ENCODE measurements around the gene TMEM233.

Gene TMEM233

DNA sequence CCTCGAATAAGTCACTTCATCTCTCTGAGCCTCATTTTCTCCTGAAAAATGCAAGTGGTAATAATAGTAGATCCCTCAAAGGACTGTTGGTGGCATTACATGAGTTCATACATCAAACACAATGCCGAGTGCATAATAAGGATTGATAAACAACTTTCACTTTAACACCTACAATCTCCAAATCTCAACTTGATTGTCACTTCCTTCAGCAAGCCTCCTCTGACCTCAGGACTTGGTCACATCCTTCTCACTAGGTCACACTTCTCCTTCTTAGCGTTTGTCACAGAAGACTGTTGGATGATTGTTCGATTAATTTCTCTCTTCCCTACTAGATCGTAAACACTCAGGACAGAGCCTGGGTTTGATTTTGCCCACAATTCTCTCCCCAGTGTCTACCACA lies 66.5 kb downstream of the TMEM233 start:
- DNase-seq: no peak

DNA sequence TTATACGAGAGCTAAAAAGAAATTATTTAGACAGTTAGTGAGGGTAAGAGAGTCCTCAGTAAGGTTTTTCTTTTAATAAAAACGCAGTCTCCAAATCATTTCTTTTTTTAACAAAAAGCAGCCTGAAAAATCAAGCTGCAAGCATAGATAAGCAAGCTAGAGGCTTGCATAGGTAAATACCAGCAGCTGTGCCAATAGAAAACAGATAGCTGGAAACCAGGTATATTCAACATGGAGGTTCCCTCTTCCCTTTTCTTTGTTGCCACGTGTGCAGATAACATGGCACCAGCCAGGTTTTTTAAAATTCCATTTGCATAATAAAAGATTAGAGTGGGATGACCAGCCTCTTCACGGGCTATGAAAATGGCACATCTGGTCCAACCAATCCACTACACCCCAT lies 68.3 kb downstream of the TMEM233 start:
- peak; percentile 12 for DNase-seq

DNA sequence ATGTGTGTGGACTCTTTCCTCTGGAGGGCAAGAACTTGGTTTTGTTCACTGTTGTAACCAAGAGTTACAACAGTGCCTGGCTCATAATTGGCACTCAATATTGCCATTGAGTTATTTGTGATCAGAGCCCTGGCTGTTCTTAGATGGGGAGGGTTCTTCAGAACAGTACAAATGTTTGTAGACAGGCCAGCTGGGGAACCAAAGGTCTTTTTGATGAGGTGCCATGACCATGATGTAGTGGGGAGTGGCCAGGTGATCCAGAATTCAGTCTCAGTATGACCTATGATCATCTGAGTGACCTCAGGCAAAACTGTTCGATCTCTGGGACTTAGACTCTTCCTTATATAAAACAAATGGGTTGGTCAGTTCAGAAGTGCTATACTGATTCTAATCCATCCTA lies 71.1 kb downstream of the TMEM233 start:
- no peak for DNase-seq

- DNase-seq: no peak
Observed at GRCh38 chr12:119665164-119665929, 71.8 kb downstream of the TMEM233 start.

DNA sequence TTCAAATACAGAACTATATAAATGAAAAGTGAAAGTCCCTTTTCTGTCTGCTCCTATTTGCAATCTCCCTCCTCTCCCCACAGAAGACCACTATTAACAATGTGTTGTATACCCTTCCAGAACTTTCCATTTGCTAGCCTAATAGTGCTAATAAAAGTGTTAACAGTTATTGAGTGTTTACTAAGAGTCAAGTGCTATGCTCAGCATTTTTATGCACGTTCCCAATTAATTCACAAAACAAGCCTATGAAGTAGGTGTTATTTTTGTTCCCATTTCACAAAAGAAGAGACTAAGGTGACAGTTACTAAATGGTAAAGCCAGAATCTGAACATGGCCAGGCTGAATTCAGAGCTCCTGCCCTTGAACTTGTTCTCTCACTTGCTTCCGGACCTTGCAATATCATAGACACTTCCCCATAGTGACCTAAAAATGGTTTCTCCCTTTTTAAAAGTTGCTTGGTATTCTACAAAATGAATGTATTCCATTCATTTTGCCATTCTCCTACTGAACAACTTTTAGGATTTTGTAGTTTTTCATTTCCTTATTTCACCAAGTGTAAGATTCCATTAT lies 72.7 kb downstream of the TMEM233 start:
- DNase-seq: no peak

DNA sequence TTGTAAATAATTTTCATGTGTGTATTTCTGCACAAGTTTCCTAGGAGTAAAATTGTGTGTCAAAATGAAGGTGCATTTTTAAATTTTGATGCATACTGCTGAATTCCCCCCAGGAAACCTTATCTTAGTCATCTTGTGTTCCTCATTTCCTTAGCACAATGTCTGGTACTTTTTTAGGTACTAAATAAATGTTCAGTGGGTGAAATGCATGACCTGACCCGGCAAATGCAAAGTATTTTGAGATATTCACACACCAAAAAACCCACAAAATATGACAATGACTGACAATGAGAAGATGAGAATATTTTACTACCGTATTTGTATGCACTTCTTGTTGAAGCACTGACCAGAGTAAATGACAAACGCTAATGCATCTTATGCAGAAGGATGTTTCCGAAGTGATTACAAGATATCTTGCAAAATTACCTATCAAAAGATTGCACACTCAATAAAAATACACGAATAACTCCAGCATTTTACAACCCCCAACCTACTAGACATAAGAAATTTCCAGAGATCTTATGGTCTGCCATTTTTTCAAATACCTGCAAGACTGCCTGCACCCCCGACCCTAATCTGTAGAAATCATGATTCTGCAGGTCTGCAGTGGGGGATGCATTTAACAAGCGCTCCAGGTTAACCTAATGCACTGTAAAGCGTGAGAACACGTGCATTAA lies 73.5 kb downstream of the TMEM233 start:
- no peak for DNase-seq

DNA sequence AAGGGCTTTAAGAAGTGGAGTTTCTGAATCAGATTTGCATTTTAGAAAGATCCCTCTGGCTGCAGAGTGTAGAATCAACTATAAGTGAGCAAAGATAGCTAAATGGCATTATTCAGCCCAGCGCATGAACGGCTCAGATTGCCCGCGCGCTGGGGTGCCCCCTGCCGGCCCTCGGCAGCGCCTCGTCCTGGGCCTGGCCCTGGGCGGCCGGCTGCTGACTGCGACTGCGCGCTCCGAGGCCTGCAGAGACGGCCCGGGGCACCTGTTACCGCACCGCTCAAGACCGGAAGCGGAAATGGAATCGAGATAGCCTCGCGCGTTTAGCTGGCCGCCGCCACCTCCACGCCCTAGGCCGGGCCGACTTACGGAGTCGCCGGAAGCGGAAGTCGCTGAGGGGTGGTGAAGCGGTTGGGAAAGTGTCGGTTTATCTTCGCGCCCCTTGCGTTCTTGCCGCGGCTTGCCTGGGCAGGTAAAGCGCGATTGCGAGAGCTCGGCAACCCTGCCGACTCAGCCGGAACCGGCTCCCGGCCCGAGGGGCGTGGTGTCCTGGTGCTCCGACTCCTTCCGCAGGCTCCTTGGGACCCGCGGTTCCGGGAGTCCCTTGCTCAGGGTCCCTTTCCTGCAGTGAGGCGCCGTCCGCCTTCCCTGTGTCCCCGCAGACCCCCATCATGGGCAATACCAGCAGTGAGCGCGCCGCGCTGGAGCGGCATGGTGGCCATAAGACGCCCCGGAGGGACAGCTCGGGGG lies 74.2 kb downstream of the TMEM233 start, which contains the start of gene PRKAB1:
Gene PRKAB1 (plus strand): TSS at position 557 of the 747 bp plus-strand sequence. CDS start 112 bp downstream, at position 669.
- peak; percentile 99 for DNase-seq

- no peak for DNase-seq
Observed at GRCh38 chr12:119668324-119668841, 74.8 kb downstream of the TMEM233 start.

DNA sequence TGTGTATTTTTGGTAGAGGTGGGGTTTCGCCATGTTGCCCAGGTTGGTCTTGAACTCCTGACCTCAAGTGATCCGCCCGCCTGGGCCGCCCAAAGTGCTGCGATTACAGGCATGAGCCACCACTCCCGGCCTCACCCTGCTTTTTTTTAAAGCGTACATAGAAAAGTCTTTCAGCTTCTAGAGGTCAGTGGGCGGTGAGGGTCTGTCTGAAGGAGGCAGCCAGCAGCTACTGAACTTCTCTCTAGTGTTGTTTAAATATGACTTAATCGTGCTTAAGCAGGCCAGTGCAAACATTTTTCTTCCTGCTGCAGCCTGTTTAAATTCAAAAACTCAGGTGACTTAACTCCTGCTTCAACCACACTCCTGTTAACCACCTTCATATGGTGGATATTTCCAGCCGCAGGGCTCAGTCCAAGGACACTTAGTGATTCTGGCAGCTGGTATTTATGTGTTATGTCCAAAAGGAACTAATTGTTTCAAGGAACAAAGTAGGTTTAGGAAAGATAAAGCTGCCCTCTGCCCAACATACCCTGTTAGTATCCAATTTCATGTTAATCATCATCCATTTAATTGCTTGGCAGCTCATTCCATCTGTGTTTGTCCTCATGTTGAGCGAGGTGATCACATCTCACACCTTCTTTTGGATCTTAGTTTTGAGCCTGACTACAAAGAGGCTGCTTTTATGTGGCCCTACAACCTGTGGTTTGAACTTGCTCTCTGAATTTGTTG lies 76.3 kb downstream of the TMEM233 start:
- DNase-seq: no peak

GRCh38 chr12:119671070-119671469 lies 77.5 kb downstream of the TMEM233 start:
- no peak for DNase-seq

DNA sequence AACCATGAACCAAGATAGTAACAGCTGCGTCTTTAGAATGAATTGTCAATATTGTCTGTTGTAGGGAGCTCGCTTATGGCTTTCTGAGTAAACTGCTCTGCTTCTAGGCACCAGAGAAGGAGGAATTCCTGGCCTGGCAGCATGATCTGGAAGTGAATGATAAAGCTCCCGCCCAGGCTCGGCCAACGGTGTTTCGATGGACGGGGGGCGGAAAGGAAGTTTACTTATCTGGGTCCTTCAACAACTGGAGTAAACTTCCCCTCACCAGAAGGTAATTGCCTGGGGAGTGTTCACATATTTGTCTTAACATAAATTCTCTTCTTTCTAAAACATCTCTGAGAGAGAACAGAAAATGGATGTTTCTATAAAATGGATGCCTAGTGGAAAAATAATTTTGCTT lies 78.6 kb downstream of the TMEM233 start:
- no peak for DNase-seq

DNA sequence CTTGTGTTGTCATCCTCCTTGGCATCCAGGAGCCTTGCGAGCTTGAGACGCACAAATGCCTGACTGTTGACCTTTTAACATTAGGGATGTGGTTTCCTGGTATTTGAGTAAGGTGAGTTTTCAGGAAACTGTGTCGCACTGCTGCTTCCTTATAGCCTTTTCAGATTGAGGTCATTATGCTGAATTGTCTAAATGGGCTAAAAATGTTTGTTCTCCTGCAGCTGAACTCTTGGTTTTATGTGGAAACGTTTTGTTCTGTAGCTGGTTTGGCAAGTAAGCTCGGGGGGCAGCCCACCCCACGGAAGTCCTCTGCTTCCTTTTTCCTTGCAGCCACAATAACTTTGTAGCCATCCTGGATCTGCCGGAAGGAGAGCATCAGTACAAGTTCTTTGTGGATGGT lies 80.1 kb downstream of the TMEM233 start:
- no peak for DNase-seq

DNA sequence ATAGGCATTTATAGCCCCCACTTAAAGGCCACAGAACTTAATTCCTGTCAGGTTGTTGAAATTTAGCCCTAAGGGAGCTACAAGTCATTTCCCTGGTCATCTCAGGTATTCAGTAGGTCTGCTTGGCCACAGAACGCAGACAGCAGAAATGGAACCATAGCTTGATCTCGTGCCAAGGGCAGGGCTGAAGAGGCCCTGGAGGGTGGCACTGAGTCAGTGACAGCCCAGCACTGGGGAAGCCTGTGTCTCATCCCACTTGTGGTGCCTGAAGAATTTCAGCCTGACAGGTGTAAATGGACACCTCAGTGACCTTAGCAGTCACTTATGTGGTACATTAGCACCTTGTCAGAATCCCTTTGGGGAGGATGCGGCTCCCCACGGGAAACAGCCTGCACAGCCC lies 81.0 kb downstream of the TMEM233 start:
- no peak for DNase-seq

GRCh38 chr12:119676022-119676421 lies 82.4 kb downstream of the TMEM233 start:
- no peak for DNase-seq

GRCh38 chr12:119676573-119676972 lies 83.0 kb downstream of the TMEM233 start:
- DNase-seq: no peak

DNA sequence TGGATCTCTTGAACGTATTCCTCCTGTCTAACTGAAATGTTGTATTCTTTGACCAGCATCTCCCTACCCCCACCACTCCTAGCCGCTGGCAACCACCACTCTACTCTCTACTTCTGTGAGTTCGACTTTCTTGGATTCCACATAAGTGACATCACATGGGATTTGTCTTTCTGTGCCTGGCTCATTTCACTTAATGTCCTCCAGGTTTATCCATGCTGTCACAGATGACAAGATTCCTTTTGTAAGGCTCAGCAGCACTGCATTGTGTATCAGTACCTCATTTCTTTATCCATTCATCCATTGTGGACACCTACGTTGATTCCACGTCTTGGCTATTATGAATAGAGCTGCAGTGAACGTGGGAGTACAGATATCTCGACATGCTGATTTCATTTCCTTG lies 84.9 kb downstream of the TMEM233 start:
- DNase-seq: no peak

GRCh38 chr12:119679081-119679480 lies 85.5 kb downstream of the TMEM233 start:
- DNase-seq: peak; percentile 83

DNA sequence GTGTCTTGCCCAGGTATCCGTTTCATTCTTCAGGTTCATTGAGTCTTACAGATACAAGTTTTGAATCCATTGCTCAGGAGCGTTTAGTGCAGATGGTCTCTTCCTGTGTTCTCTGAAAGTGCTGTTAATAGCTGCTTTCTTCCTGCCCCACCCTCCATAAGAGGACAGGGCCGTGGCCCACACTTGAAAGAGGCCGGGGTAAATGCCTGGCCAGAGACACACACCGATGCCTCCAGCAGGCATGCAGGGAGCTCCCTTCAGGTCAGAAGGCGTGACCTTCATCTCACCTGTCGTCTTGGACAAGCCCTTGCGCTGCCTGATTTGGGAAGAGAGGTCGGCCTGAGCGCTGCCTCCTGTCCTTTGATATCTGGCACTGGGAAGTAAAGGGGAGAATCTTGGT lies 85.9 kb downstream of the TMEM233 start:
- DNase-seq: no peak

- DNase-seq: no peak
Observed at GRCh38 chr12:119681111-119681510, 87.5 kb downstream of the TMEM233 start.

GRCh38 chr12:119681728-119682638 lies 88.4 kb downstream of the TMEM233 start:
- DNase-seq: no peak

GRCh38 chr12:119682639-119683252 lies 89.2 kb downstream of the TMEM233 start:
- no peak for DNase-seq

Data from NCI-H774 (cell line).